NCI-H82 treated with DMSO at 0.1 percent for 48 hours (cell line): ENCODE results near the gene UNC5C.
"Not testable (repeated sequence)": the region's sequence is repeated elsewhere in the genome, so short reads cannot be mapped to it uniquely, and the experiment has no call there.

Experiments
- DNase-seq: peaks from one replicate; lab custom pipeline; 2025; ENCODE audit not compliant: unreplicated experiment; lab: John Stamatoyannopoulos, UW

UNC5C gene

DNA sequence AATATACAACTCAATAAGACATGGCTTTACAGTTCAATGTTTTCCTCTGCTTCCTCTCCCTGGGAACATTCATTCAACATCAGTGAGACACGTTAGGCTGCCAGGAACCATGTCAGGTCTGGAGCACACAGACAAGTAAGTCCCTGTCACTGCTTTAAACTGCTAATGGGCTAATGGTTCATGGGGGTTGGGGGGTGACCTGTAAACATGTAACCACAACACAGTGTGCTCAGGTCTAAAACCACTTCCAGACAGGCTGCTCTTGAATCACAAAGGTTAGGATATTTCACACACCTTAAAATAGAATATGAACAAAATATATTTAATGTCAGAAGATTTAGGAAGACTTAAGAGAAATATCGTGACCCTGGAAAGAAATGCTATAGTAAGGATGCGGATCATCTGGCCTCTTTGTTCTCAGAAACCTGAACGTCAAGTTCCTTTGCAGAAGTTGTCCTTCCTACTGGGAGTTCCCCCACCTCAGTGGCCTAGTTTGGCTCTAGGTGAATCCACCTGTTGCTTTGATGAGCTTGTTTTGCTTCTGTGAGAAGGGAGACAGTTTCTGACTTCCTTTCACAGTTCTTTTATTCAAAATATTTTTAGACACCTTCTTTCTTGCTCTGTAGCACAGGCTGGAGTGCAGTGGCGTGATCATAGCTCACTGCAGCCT is 359.9 kb downstream of the UNC5C start:
- no peak for DNase-seq

DNA sequence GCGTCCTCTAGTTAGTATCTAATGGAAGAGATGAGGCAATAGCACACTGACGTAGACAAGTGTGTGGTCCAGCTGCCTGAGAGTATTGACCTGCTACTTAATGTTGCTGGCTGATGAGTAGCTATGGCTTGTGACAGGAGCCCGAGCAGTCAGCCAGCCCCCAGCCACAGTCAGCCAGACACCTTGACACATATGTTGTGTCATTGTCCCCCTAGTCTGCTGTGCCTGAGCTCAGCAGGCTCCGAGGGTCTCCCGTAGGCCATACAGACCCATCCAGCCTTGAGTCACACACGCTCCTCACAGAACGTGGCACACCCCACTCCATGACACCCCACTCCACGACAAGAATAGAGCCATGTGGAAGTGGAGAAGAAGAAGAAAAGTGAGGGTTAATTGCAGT is 362.1 kb downstream of the UNC5C start:
- DNase-seq = peak; percentile 9

DNA sequence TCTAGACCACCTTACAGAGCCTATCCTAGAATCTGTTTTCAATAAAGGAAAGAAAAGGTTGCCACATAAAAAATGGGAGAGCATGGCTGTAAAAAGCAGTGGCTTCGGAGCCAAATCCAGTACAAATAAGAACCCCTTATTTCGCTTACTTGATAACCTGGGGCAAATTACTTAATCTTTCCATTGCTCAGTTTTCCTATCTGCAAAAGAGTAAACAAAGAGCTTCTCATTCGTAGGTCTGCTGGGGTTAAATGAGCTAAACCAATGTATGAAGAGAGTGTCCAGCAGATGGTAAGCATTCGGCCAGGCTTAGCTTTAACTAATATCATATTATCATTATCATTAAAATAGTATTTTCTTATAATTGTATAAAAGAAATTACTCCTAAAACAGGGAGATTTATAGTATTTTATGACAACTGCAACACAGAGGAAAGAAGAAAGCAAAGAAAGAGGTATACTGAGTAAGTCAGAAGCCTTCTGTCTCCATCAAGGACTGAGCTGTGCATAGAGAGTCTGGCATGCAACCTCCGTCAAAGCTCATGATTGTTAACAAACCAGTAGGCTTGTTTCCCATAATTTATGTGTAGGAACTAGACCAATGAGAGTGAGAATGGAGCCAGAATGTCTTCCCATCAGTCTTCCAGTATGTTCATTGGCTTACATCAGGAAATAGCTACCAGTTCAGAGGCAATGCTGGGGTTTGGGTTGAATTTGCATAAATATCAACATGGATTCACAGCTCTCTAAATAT is 364.9 kb downstream of the UNC5C start:
- DNase-seq = no peak

DNA sequence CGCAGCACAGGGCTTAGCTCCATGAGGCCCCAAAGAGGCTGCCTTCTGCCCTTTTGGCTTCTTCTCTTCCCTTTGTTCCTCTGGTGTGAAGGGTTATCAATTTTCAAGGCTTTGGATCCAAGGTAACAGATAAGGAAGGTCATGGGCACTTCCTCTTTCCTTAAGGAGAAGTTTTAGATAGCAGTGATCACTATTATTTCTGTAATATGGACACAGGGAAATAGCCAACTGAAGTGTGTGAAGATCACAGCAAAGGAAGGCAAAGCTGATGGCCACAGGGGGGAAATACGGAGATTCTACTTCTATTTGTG is 366.8 kb downstream of the UNC5C start:
- no peak for DNase-seq

DNA sequence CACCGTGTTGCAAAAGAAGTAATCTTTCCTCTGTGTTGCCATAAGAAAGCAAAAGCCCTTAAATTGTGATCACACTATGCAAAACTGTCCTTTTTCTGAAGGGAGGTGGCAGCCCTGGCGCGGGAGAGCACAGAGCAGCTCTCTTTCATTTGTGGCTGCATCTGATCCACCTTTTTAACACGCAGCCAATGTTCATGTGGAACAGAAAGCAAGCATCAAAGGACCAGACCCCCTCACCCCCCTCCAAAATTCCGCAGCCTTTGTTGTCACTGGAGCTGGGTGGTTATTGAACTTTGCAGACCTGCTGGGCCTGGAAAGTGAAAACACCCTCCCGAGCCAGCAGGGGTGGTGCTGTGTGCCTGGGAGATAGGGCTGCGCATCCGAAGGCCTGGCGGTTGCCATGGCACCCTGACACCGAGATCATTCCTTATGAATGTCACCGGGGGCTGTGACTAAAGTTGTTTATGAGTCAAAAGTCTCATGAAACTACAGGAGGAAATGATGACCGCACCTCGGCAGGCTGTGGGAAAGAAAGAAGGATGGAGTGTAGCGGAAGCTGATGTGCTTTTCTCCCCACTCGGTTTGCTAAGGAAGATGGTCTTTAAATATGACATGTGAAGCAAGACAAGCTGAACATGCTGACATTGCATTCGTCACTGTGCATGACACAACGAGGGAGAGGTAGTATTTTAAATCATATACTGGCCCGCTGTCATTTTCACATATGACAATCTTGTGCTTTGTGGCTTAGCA is 367.4 kb downstream of the UNC5C start:
- DNase-seq = no peak

DNA sequence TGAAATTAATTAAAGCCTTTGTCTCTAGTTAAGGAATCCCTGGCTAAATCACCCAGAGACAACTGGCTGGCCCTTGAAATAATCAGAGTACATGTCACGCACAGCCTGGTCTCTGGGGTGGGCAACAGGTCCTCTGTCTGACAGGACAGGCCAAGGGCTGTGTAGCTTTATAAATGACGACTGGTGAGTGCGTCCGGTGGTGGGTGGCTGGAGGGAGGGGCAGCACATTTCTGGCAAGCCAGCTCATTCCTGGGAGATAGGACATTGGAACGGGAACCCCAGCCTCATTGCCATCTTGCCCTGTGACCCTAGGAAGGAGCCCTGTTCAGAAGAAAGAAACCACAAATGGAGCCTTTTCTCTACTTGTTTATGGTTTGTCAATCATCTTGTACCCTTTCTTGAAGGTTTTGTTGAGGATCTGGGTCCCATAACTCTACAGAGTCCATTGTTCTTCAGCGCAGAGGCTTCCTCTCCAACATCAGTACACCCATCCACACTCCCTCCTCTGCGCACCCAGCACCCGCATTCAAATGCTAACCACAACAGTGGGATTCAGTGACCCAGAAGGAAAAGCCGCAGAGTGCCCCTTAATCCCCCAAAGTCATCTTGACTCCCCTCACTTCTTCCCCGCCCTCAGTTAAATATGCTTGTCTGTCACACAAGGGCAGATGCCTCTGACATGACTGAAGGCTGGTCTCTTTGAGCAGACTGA is 368.1 kb downstream of the UNC5C start:
- DNase-seq = no peak

DNA sequence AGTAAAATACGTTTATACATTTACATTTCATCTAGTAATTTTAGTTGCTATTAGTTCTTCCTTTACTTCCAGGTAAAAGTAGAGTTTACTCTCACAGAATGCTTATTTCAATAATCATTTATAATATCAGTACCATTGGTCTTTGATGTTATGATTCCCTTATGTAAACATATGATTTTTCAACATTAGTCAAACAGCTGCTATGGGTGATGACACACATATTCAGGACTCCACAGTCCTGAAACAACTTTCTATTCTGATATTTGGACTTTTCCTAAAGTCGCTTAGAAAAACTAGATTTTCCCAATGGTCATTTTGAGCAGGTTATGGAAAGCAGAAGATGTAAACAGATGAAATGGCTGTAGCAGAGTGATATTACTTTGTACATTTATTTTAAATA is 369.8 kb downstream of the UNC5C start:
- DNase-seq = no peak

DNA sequence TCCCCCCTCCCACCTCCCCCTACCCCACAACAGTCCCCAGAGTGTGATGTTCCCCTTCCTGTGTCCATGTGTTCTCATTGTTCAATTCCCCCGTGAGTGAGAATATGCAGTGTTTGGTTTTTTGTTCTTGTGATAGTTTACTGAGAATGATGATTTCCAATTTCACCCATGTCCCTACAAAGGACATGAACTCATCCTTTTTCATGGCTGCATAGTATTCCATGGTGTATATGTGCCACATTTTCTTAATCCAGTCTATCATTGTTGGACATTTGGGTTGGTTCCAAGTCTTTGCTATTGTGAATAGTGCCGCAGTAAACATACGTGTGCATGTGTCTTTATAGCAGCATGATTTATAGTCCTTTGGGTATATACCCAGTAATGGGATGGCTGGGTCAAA is 377.4 kb downstream of the UNC5C start:
- not testable (repeated sequence) for DNase-seq

DNA sequence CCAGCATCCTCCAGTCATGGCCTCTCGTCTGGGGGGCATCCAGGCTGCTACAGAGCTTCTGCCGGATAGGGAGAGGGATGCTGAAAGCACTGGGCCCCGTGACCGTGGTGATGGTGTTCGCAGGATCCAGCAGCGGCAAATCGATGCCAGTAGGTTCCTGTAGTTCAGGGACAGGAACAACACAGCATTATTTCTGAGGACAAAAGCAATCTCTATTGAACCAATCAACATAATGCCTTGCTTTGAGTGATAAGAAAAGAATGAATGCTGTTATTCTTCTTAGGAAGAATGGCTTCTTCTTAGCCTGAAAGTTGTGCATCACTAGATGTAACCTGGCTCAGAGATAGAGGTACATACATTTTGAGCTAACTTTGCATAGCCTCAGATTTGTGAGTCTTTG is 378.6 kb downstream of the UNC5C start:
- DNase-seq = no peak

DNA sequence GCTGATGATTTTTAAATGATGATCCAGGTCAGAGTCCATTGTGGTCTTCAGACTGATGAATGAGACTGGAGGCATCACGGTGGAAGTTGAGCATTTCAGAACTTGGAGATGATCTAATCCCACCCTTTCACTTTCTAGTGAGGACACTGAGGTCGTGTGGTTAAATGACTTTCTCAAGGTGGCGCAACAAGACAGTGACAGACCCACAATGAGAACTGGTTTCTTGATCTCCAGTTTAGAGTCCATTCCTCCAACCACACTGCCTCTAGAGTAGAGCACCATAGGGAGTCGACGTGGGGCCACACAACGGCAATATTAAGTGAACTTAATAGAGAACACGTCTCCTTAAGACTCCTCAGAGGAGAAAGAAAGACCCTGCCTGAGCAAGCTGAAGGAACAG is 381.0 kb downstream of the UNC5C start:
- no peak for DNase-seq

DNA sequence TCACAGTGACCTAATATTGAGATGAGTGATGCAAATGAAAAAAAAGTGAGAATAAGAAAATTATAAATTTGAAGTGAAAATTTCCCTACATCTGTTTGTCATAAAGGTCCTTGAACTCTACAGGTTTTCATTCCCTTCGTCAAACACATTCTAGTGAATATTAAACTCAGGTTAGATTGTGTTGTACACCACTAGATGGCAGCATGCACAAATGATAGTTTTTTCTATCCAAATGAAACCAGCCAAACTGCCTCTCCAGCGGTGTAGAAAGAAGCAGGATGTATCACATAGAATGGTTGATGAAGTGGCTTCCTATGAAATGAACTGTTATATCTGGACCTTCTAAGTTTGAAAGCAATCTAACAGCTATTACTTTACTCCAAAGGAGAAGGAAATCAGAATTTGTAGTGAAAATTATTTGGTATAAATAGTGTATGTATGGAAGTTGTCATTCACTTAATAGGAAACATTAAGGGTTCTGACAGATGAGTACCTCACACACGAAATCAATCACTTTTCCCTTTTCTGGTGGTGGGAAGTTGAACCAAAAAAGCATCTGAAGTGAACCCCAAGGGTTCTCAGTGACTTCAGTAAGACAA is 382.7 kb downstream of the UNC5C start:
- DNase-seq = peak; percentile 46

DNA sequence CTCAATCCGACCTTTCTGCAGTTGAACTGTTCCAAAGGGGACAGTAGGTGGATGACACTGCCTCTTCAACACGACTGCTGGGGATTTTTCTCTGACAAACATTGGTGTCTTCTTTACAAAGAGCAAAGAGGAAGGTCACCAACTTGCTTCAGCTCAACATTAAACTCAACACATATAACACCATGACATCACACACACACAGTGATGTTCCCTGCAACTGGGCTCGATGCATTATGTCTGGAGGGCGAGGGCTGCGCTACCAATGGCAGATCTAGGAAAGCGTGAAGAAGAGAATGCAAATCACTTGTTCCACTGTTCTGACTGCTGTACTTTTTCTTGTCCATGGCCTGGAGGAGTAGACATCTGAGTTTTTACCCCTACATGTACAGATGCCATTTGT is 385.9 kb downstream of the UNC5C start:
- DNase-seq = no peak

DNA sequence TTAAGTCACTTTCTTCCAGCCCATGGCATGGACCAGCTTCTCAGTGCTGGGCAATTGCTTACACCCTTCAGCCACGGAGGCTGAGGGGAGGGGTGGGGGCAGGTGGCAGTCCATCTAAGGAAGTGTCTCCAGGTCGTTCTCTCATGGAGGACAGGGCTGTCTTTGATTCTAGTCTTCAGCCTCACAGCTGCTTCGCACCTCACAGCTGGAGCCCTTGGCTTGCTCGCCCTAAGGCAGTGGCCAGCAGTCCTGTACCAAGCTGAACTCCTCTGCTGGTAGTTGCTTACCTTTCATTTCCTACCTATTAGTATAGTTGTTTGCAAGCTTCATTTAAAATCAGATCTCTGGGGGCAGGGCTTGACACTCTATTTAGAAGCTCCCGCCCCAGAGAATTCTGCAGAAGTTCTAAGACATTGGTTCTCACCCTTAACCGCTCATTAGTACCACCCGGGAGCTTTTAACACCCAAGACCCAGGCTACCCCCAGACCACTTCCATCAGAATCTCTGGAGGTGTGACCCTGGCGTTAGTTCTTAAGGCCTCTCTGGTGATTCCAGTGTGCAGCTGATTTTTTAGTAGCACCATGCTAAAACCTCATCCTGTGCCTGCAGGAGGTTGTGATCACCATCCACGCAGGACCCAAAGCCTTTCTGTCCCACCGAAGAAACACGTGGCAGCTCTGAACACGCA is 386.8 kb downstream of the UNC5C start:
- no peak for DNase-seq

DNA sequence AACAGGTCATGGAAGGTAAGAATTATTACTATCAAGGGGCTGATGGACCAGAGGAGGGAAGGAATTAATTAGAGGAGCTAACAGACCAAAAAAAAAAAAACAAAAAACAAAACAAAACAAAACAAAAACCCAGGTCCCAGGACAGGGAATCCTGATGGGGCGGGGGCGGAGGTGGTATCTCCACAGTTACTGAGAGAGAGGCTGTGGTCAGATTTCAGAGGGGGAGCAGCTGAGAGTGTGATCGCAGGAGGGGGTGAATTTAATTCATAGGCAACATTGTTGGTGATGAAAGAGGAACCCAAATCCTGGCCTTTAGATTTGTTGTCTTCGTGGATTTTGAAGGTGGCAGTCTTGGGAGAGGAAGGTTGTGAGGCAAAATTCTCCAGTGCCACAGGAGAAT is 389.4 kb downstream of the UNC5C start:
- no peak for DNase-seq

DNA sequence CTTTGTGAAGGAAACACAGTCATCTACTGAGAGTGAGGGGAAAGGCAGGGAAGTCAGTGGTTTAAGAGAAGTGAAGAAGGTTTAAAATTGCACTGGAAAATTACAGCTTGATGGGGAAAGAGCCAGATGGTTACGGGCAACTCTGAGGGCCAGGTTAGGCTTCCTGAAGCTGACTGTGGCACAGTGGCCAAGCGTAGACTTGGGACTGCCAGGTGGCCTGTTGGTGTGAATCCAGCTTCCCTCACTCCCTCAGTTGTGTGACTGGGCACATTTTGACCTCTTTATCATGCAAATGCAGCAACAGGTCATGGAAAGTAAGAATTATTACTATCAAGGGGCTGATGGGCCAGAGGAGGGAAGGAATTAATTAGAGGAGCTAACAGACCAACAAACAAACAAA is 390.1 kb downstream of the UNC5C start:
- DNase-seq = no peak

DNA sequence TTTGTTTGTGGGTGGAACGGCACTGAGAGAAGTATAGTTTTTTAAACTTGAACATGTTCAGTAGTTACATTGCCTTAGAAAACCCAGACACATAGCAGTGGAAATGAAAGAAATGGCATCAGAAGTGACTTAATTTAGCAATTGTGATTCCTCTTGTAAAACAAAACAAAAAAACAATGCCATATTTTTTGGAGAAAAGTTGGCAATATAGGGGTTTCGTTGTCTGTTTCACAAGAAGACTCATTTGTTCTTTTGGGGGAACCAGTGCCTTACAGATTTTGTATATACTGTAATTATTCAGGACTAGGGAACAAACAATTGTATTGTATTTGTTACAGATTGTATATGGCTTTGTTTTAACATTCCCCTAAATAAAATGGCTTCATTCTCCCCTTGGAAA is 390.7 kb downstream of the UNC5C start:
- DNase-seq = no peak

DNA sequence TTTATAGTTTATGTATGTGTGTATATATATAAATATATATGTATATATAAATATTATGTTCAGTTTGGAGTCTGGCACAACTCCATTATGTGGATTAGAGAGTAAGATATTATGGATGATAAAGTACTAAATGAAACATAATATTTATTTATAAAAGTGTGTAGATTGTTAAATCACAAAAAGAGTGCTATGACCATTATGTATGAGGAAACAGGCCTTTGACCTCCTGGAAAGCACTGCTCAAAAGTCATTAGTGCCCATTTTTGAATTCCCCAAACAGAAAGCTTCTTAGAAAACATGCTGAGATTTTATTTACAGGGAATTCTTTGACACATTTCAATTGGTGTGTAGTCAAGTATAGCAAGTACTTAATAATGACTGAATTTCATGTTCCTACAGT is 391.2 kb downstream of the UNC5C start:
- no peak for DNase-seq

DNA sequence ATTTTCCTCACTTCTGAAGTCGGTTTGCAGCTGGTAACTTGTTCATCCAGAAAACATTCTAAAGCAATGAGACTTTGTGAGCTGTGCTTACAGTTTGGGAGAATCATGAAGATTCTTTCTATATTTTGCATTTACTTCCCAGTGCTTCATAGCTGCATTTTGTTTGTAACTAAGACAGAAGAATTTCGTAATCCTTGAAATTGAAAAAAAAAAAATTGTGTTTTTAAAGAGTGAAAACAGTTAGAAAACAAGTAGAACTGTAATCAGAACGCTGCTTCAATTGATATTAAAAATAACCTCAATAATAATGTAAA is 392.4 kb downstream of the UNC5C start:
- DNase-seq = no peak

DNA sequence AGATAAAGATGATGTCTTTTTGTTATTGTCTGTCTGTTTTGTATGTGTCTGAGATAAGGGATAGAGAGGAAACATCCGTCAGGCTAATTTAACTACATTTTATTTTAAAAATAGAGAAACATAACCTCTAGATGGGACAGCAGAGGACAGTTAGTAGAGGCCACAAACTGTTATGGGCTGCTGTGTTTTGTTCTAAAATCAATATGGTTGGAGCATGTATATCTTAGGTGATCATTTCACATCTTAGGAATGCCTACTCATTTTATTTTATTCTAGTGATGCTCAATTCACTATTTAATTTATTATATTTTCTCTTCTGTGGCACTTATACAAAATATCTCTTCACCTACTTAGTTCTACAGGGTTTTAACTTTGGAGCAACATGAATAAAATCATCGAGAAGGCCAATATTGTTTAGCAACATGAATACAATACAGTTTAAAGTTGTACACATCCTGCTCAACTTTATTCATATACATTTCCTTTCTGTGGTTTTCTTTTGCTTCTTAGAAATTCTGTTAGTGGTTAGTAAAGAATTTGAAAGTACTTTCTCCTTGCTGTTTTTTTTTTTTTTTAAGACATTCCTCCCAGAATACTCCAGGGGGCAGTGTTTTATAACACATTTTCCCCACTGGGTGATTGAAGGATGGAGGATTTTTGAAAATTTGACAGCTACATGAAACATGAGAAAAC is 392.9 kb downstream of the UNC5C start:
- DNase-seq = no peak

DNA sequence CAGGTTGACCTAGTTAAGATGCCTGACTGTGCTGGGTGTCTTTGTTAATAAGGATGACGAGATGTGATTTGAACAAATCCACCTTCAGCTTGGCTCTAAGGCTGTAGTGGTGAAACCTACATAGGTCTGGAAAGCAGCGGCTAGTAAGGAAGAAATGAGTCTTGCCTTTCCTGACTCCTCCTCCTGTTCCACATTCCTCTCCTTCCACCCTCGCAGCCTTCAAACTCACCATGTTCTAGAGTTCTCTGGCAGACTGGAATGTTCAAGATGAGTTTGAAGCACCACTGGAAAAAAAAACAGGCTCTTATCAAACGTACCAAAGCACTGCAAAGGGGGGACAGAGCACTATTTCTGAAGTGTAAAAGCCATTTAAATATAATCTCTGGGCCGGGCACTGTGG is 395.6 kb downstream of the UNC5C start:
- DNase-seq = no peak
